Activated T-helper 1 cell treated with Interleukin-2 at 50 U/mL for 16 hours (primary cell): ENCODE data around the gene HBE1.
"Not testable (repeated sequence)": the region's sequence is repeated elsewhere in the genome, so short reads cannot be mapped to it uniquely, and the experiment has no call there.

ENCODE experiments used
- DNase-seq: peaks from one replicate; pipeline ENCODE4 v3.0.0-alpha.2; 2020; ENCODE audit warnings: low read depth

HBE1 gene

GRCh38 chr11:5285703-5286340 is 16.1 kb upstream of the HBE1 start:
- no peak for DNase-seq

GRCh38 chr11:5284637-5285036 is 14.9 kb upstream of the HBE1 start:
- DNase-seq = no peak

DNA sequence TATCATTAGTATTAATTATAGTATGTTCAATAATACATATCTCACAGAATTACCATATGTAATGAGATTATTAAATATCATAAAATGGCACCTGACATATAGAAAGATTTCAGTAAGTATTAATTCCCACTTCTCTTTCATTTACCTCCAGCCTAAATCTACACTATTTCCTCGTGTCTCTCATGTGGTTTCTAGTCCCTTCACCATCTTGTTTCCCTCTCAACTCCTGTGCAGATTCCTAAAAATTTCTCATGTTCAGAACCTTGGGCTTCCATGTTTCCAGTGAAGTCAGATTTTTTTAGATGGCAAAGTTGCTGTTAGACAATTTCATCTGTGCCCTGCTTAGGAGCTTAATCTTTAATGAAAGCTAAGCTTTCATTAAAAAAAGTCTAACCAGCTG is 14.1 kb upstream of the HBE1 start:
- DNase-seq = no peak

GRCh38 chr11:5283086-5283485 is 13.3 kb upstream of the HBE1 start:
- DNase-seq = no peak

- no peak for DNase-seq
Observed at GRCh38 chr11:5282628-5283027, 12.9 kb upstream of the HBE1 start.

GRCh38 chr11:5281596-5281995 is 11.9 kb upstream of the HBE1 start:
- no peak for DNase-seq

GRCh38 chr11:5280582-5281102 is 10.9 kb upstream of the HBE1 start:
- DNase-seq = no peak

GRCh38 chr11:5279471-5280090 is 9.8 kb upstream of the HBE1 start:
- DNase-seq = no peak

- DNase-seq = no peak
Observed at GRCh38 chr11:5277807-5278382, 8.2 kb upstream of the HBE1 start.

DNA sequence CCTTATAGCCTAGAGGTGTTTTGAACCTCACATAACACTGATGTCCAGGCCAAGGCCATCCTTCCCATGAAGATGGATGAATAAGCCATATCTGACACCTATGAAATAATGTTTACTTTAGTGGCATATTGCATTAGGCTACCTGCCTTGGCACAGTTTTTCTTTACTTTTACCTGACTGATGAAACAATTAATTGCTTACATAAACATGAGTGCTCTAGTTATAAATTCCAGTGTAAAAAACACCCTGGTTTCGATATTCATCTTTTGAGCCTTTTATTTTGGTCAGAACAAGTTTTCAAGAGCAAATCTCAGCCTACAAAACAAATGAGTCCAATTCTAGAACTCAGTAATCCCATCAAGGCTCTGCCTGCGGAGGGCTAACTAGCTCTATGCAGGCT is 7.0 kb upstream of the HBE1 start:
- DNase-seq = no peak

DNA sequence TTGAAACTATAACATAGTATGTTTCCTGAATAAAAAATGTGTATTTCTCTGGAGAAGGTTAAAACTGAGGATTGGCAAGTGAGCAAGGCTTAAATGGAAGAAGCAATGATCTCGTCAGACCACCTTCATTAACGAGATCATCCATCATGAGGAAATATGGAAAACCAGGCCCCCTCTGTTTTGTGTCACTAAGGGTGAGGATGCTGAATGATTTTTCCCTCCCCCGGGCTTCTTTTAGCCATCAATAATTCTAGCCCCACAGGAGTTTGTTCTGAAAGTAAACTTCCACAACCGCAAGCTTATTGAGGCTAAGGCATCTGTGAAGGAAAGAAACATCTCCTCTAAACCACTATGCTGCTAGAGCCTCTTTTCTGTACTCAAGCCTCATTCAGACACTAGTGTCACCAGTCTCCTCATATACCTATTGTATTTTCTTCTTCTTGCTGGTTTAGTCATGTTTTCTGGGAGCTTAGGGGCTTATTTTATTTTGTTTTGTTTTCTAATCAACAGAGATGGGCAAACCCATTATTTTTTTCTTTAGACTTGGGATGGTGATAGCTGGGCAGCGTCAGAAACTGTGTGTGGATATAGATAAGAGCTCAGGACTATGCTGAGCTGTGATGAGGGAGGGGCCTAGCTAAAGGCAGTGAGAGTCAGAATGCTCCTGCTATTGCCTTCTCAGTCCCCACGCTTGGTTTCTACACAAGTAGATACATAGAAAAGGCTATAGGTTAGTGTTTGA is 5.8 kb upstream of the HBE1 start:
- no peak for DNase-seq

DNA sequence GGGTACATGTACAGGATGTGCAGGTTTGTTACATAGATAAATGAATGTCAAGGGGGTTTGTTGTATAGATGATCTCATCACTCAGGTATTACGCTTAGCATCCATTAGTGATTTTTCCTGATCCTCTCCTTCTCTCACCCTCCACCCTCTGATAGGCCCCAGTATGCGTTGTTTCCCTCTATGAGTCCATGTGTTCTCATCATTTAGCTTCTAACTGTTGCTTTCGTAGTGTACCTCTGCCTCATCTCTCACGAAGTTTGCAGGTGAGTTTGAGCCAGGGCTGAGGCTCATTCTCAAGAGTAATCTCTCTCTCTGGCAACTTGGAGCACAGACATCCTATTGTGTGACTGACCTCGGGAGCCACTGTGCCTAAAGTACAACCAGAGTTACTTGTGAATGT is 4.7 kb upstream of the HBE1 start:
- no peak for DNase-seq

GRCh38 chr11:5272395-5273017 is 2.8 kb upstream of the HBE1 start:
- no peak for DNase-seq

DNA sequence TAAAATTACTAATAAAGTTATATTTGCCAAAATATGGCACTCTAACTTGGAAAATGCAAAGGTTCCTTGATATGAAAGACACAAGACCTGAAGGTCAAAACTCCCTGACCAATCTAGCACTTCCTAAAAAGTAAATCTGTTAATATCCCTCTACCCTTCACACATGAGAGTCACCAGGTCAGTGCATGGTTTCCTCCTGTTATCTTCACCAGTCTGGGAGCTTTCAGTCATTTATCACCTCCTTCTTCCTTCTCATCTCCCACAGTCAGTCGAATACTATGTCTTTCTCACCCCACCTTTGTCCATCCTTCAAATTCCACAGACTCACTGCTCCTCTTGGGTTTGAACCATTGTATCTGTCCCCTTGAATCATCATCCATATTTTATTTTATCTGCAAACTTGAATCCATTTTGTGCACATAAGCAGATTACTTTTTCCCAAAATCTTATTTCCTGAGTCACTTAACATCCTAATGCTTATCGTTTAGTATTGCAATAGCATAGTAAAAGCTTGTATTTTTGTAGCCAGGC is 2.6 kb downstream of the HBE1 start:
- DNase-seq = no peak

GRCh38 chr11:5266609-5267008 is 3.1 kb downstream of the HBE1 start:
- DNase-seq = no peak

DNA sequence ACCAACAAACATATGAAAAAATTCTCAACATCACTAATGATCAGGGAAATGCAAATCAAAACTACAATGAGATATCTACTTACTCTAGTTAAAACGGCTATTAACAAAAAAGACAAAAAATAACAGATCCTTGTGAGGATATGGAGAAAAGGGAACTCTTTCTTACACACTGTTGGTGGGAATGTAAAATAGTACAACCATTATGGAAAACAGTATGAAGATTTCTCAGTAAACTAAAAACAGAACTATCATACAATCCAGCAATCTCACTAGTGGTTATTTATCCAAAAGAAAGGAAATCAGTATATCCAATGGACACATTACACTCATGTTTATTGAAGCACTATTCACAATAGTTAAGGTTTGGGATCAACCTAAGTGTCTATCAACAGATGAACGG is 3.9 kb downstream of the HBE1 start:
- DNase-seq = no peak

- no peak for DNase-seq
Observed at GRCh38 chr11:5258543-5259262, 11.0 kb downstream of the HBE1 start.

DNA sequence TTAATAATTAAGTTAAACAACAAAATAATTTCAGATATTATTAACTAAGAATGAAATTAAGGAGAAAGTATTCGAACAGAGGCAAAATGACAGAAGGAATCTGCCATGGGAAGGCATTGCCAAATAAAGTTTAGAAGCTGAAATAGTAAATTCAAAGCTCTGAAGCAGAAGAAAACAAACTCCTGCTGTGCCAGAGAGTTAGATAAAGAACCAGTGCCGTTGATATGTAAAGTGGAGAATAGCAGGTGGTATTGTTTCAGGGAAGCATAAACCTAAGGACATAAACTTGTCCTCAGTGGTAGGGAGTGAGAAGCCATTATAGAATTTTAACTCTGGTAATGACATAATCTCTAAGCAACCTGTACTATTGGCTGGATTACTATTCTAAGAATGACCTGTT is 12.4 kb downstream of the HBE1 start:
- DNase-seq = no peak

- not testable (repeated sequence) for DNase-seq
Observed at GRCh38 chr11:5254646-5255413, 14.9 kb downstream of the HBE1 start, which contains the start of gene HBG2. Gene HBG2, minus strand, starts transcription at chr11:5254781. Its CDS starts 53 bp downstream, at chr11:5254728.

DNA sequence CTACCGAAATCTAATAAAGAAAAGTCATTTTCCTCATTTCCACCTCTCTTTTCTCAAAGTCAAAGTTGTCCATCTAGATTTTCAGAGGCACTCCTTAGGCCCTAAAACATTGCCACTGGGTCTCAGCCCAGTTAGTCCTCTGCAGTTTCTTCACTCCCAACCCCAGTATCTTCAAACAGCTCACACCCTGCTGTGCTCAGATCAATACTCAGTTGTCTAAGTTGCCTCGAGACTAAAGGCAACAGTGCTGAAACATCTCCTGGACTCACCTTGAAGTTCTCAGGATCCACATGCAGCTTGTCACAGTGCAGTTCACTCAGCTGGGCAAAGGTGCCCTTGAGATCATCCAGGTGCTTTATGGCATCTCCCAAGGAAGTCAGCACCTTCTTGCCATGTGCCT is 15.7 kb downstream of the HBE1 start:
- not testable (repeated sequence) for DNase-seq

DNA sequence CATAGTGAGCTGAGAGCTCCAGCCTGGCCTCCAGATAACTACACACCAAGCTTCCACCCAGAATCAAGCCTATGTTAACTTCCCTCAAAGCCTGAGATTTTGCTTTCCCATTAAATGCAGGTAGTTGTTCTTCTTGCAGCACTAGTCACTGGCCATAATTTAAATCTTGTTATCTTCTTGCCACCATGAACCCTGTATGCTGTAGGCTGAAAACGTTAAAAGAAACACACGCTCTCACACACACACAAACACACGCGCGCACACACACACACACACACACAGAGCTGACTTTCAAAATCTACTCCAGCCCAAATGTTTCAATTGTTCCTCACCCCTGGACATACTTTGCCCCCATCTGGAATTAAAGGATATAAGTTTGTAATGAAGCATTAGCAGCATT is 16.3 kb downstream of the HBE1 start:
- not testable (repeated sequence) for DNase-seq
